ENCODE data around the gene RYR3.

DNA sequence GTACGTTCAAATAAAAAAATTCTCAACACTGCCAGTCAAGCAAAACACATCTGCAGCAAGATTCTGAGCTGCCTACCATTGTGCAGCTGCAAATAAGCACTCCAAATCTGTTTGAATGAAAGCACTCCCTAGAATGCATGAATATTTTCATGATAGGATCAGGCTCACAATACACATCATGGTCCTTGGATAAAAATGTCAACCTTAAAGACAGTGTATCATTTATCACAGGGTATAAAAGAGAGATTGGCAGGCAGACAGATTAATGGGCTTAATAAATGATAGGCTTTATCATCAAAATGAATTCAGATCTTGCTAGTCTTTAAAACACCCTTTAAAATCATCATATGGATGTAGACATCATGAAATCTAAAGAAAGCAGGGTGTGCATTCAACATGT lies 9.2 kb downstream of the RYR3 start:
- TF ChIP-seq, protein P1, sequence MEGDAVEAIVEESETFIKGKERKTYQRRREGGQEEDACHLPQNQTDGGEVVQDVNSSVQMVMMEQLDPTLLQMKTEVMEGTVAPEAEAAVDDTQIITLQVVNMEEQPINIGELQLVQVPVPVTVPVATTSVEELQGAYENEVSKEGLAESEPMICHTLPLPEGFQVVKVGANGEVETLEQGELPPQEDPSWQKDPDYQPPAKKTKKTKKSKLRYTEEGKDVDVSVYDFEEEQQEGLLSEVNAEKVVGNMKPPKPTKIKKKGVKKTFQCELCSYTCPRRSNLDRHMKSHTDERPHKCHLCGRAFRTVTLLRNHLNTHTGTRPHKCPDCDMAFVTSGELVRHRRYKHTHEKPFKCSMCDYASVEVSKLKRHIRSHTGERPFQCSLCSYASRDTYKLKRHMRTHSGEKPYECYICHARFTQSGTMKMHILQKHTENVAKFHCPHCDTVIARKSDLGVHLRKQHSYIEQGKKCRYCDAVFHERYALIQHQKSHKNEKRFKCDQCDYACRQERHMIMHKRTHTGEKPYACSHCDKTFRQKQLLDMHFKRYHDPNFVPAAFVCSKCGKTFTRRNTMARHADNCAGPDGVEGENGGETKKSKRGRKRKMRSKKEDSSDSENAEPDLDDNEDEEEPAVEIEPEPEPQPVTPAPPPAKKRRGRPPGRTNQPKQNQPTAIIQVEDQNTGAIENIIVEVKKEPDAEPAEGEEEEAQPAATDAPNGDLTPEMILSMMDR (IDR thresholded peaks at IDR 0.05 in 2 of 3, conservative IDR thresholded peaks at IDR 0.05 in 1 of 3; ENCODE audit: control insufficient read depth in 2 of 3, extremely low read depth in 1 of 3, insufficient read depth in 1 of 3, low read depth in 3 of 3, low read length in 3 of 3): no peak
- TF ChIP-seq EP300 (IDR thresholded peaks at IDR 0.05; ENCODE audit: borderline replicate concordance in 1 of 2, control insufficient read depth in 1 of 2, low read depth in 2 of 2, low read length in 2 of 2) (no peak), SUPT20H (IDR thresholded peaks at IDR 0.05; ENCODE audit: borderline replicate concordance, control insufficient read depth, low read depth, low read length) (no peak), TCF7 (IDR thresholded peaks at IDR 0.05; ENCODE audit: borderline replicate concordance) (no peak), PAX5 (IDR thresholded peaks at IDR 0.05; ENCODE audit: borderline replicate concordance, low read depth, low read length) (no peak), HDAC6 (IDR thresholded peaks at IDR 0.05; ENCODE audit: unreplicated experiment) (no peak), SUZ12 (IDR thresholded peaks at IDR 0.05; ENCODE audit: unreplicated experiment) (no peak), E4F1 (IDR thresholded peaks at IDR 0.05; ENCODE audit: borderline replicate concordance, partially characterized antibody) (no peak), RAD21 (IDR thresholded peaks at IDR 0.05; ENCODE audit: insufficient read depth, low read depth, low read length) (no peak), MXI1 (IDR thresholded peaks at IDR 0.05; ENCODE audit: low read depth, low read length) (no peak)
